ENCODE data around the gene ROCK2. TPM values are rescaled to one million over a fixed set of nuclear protein-coding genes. Genes with fewer than 3 reads are reported as not detected.

Gene ROCK2
- total and polyA plus RNA-seq, 2 of the 8 experiments (the other 6 are each of a cell fraction or from before 2014, with no cell fraction given), result 2.7 to 29.0 TPM

DNA sequence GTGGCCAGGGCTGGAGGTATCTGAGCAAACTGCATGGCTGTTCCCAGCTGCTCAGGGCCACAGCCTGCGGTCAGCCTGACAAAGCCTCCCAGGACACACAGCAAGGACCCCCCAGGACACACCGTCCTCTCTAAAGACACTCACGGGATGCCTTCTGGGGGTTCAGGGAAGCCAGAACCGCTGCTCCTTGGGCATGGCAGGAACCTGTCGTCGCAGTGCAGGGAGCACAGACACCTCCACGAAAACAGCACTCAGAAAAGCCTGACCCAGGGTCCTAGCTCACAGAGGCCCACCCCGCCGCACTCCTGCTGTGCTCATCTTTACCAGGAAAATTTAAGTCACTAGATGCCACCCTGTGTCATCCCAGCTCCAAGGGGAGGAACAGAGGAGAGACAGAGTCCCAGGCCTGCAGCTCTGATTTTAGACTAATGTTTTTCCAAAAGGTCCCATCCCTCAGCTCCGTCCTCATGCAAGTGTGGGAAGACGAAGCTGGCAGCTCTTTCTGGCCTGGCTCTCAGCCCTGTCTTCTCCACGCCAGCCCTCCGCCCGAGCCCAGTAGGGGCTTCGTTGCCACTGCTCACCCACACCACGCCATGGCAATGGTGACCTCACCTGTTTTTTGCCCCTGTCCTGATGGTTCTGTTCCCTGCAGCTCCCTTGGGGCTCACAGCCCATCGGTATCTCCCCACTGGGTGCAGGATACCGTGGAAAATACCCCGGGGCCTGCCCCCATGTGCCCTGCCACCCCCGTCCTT lies 213.1 kb downstream of the ROCK2 start (continued):
- TF ChIP-seq, protein P1, sequence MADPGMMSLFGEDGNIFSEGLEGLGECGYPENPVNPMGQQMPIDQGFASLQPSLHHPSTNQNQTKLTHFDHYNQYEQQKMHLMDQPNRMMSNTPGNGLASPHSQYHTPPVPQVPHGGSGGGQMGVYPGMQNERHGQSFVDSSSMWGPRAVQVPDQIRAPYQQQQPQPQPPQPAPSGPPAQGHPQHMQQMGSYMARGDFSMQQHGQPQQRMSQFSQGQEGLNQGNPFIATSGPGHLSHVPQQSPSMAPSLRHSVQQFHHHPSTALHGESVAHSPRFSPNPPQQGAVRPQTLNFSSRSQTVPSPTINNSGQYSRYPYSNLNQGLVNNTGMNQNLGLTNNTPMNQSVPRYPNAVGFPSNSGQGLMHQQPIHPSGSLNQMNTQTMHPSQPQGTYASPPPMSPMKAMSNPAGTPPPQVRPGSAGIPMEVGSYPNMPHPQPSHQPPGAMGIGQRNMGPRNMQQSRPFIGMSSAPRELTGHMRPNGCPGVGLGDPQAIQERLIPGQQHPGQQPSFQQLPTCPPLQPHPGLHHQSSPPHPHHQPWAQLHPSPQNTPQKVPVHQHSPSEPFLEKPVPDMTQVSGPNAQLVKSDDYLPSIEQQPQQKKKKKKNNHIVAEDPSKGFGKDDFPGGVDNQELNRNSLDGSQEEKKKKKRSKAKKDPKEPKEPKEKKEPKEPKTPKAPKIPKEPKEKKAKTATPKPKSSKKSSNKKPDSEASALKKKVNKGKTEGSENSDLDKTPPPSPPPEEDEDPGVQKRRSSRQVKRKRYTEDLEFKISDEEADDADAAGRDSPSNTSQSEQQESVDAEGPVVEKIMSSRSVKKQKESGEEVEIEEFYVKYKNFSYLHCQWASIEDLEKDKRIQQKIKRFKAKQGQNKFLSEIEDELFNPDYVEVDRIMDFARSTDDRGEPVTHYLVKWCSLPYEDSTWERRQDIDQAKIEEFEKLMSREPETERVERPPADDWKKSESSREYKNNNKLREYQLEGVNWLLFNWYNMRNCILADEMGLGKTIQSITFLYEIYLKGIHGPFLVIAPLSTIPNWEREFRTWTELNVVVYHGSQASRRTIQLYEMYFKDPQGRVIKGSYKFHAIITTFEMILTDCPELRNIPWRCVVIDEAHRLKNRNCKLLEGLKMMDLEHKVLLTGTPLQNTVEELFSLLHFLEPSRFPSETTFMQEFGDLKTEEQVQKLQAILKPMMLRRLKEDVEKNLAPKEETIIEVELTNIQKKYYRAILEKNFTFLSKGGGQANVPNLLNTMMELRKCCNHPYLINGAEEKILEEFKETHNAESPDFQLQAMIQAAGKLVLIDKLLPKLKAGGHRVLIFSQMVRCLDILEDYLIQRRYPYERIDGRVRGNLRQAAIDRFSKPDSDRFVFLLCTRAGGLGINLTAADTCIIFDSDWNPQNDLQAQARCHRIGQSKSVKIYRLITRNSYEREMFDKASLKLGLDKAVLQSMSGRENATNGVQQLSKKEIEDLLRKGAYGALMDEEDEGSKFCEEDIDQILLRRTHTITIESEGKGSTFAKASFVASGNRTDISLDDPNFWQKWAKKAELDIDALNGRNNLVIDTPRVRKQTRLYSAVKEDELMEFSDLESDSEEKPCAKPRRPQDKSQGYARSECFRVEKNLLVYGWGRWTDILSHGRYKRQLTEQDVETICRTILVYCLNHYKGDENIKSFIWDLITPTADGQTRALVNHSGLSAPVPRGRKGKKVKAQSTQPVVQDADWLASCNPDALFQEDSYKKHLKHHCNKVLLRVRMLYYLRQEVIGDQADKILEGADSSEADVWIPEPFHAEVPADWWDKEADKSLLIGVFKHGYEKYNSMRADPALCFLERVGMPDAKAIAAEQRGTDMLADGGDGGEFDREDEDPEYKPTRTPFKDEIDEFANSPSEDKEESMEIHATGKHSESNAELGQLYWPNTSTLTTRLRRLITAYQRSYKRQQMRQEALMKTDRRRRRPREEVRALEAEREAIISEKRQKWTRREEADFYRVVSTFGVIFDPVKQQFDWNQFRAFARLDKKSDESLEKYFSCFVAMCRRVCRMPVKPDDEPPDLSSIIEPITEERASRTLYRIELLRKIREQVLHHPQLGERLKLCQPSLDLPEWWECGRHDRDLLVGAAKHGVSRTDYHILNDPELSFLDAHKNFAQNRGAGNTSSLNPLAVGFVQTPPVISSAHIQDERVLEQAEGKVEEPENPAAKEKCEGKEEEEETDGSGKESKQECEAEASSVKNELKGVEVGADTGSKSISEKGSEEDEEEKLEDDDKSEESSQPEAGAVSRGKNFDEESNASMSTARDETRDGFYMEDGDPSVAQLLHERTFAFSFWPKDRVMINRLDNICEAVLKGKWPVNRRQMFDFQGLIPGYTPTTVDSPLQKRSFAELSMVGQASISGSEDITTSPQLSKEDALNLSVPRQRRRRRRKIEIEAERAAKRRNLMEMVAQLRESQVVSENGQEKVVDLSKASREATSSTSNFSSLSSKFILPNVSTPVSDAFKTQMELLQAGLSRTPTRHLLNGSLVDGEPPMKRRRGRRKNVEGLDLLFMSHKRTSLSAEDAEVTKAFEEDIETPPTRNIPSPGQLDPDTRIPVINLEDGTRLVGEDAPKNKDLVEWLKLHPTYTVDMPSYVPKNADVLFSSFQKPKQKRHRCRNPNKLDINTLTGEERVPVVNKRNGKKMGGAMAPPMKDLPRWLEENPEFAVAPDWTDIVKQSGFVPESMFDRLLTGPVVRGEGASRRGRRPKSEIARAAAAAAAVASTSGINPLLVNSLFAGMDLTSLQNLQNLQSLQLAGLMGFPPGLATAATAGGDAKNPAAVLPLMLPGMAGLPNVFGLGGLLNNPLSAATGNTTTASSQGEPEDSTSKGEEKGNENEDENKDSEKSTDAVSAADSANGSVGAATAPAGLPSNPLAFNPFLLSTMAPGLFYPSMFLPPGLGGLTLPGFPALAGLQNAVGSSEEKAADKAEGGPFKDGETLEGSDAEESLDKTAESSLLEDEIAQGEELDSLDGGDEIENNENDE (IDR thresholded peaks at IDR 0.05; ENCODE audit: insufficient replicate concordance, low read length), result no peak
- TF ChIP-seq SIRT6 (IDR thresholded peaks at IDR 0.05; ENCODE audit: low read length) (no peak), SAP30 (IDR thresholded peaks at IDR 0.05; ENCODE audit: insufficient read depth, insufficient replicate concordance, low read length) (no peak), RFX5 (IDR thresholded peaks at IDR 0.05; ENCODE audit: borderline replicate concordance, low read depth, low read length) (no peak), SUZ12 (IDR thresholded peaks at IDR 0.05; ENCODE audit: low read length) (no peak), JUND (IDR thresholded peaks at IDR 0.05; ENCODE audit: low read length) (no peak), FOSL1 (IDR thresholded peaks at IDR 0.05; ENCODE audit: insufficient read depth, low read depth, low read length) (no peak)
- TF ChIP-seq, protein P2, sequence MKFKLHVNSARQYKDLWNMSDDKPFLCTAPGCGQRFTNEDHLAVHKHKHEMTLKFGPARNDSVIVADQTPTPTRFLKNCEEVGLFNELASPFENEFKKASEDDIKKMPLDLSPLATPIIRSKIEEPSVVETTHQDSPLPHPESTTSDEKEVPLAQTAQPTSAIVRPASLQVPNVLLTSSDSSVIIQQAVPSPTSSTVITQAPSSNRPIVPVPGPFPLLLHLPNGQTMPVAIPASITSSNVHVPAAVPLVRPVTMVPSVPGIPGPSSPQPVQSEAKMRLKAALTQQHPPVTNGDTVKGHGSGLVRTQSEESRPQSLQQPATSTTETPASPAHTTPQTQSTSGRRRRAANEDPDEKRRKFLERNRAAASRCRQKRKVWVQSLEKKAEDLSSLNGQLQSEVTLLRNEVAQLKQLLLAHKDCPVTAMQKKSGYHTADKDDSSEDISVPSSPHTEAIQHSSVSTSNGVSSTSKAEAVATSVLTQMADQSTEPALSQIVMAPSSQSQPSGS (IDR thresholded peaks at IDR 0.05; ENCODE audit: low read length), result no peak

All from H1 (cell line).